OCI-LY7 (cell line): ENCODE data around the gene MTAP.

Experiments used
- CTCF ChIP-seq: fragments of 200-600 bp; sonication (generic); conservative IDR thresholded peaks from 2 replicates; pipeline ENCODE4 v1.5.1; 2014; ENCODE audit warnings: mild to moderate bottlenecking, antibody characterized with exemption, low read length, moderate library complexity, mixed read lengths
- EZH2phosphoT487 ChIP-seq: fragments of 200-600 bp; sonication (generic); IDR thresholded peaks from 2 replicates; pipeline ENCODE4 v1.6.1; 2018; ENCODE audit warnings: low read depth, borderline replicate concordance, mild to moderate bottlenecking, mixed run types, antibody characterized with exemption, low read length, moderate library complexity, mixed read lengths

DNA sequence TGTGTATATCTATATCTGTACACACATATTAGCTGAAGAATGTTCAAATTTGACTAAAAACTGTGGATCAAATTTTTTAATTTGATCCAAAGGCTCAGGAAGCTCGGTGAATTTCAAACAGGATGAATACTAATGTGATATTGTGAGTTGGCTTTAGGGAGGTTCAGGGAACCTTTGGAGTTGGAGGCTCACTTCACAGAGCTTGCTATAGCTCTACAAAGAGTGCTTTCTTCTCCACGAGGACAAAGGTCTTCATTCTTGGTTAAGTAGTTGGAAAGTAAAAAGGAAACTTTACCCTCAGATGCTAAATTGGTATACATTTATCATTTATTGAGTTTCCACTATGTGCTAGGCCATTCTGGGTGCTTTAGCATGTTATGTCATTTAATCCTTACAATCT lies 36.3 kb upstream of the MTAP start:
- TF ChIP-seq CTCF: no peak
- TF ChIP-seq EZH2phosphoT487: no peak
